Renal pelvis (tissue), 4 donors: ENCODE data around the gene SLIT3. TPM values are rescaled to one million over a fixed set of nuclear protein-coding genes. Genes with fewer than 3 reads are reported as not detected.

Source experiments
- DNase-seq: peaks from one replicate; pipeline ENCODE4 v3.0.0-alpha.2; 2013
- polyA plus RNA-seq, 3 donors: library from polyadenylated mRNA; unstranded; fragments of 120-200 nt; gene quantifications; one replicate each; pipeline ENCODE4 v1.2.1, GENCODE V29; 2013; ENCODE audit not compliant: insufficient read length in 3 of 3

The SLIT3 gene
- polyA plus RNA-seq, 3 donors = 41.2 to 62.4 (median 57.5) TPM

DNA sequence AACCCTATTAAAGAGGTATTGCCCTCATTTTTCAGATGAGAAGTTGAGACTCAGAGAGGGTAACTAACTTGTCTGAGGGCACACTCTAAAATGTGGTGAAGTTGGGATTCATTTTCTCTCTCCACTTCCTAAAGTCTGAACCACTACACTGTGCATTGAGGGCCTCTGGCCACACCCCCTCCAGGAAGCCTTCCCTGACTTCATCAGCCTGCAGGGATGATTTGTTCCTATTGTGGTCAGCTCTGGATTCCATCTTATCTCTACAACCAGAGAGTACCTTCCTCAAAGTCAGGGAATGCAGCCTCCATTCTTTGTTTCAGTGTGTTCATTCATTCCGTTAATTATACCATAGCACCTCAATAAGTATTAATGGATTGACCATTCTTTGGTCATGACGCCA, 365.8 kb downstream of the SLIT3 start:
- DNase-seq = no peak

DNA sequence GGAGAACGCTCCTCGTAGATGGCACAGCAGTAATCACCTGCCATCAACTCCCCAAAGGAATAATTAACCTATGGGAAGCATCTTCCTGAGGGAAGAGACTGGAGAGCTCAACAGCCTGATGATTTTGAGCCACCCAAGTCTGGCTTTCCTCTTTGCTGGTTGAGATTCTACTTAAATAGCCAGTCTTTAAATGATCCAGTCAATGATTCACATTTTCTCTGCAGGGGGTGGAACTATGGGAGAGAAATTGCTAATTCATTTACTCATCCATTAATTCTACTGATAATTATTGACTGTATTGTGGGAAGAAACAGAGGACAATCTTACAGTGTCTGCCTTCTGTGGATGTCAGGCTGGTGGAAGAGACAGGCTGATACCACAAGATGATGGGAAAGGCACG, 366.8 kb downstream of the SLIT3 start:
- no peak for DNase-seq

- DNase-seq = no peak
Observed at GRCh38 chr5:168932400-168933189, 368.3 kb downstream of the SLIT3 start.

GRCh38 chr5:168931638-168932345, 369.1 kb downstream of the SLIT3 start:
- no peak for DNase-seq

GRCh38 chr5:168929656-168930055, 371.3 kb downstream of the SLIT3 start:
- no peak for DNase-seq

- no peak for DNase-seq
Observed at GRCh38 chr5:168925160-168925559, 375.8 kb downstream of the SLIT3 start.

GRCh38 chr5:168921147-168921866, 379.6 kb downstream of the SLIT3 start:
- no peak for DNase-seq

DNA sequence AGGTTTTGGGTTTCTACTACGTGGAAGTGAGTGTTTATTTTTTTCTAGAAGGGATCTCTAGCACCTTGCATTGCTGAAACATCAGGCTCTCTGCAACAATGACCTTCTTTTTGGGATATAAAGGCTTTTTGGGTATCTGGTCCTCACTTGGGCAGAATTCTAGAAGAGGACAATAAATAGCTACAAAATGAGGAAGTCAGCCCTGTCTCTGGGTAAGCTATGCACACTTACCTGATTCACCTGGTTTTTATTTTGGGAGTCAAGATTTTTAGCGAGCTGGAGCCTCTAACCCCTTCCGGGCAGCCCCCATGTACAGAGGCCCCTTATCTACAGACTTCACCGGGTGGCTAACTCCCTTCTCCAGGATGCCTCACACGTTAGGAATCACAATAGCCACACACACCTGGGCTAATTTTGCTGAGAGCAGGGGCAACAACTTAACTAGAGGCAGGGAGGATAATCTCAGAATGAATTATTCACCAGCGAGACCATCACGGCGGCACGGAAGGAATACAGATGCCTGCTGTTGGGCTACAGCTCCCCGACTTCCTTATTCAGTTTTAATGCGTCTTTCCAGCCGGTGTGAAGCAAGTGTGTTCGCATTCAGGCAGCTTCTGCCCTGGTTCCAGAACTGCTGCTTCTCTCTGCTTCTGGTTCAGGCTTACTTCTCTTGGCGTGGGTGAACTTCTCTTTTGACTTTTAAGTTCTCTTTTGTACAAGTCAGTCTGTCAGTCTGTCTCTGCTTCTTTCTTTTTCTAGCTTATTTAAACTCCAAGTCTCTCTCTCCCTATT, 380.7 kb downstream of the SLIT3 start:
- DNase-seq = no peak

DNA sequence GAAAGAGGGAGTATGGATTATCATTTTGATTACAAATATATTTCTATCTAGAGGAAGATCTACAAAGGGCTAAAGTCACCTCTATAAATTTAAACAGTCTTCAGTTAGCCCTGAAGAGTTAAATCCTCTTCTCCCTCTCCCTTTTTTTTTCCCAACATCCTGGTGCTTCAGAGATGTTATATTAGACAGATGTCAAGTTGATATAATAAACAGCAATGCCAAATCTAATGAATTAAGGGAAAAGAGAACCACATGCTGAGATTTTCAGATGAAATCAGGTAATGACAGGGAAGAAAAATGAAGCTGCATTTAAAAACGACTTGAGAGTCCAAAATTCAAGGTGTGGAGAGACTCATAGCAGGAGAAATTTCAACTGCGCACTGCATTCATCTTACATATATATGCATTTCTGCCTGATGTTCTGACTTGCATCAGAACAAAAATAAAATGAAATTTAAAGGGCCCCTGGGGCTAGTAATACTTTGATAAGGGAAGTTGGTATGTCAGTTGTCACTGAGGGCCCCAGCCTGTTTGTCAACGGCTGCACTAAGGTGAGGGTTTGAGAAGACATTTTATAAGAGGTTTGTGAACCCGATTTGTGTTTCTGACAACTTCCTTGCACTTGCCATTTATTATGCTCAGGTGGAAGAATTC, 382.9 kb downstream of the SLIT3 start:
- DNase-seq = no peak

DNA sequence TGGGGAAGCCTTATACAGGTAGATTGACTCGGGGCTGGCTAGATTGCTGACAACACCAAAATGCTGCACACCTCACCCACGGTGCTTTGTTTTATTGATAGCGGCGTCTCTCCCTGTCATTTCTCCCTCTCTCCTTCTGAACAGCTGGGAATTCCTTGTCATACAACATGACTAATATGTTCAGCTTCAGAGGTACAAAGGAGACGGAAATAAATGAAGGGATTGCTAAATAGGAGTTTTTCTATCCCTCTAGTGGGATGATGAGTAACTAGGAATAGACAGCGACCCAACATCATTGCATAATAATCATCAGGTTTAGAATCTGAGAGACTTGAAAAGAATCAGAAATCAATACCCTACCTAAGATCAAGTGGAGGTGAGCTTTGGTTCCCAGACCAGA, 384.1 kb downstream of the SLIT3 start:
- no peak for DNase-seq

- peak; percentile 80 for DNase-seq
Observed at GRCh38 chr5:168916266-168916665, 384.7 kb downstream of the SLIT3 start.

- DNase-seq = no peak
Observed at GRCh38 chr5:168914491-168914890, 386.4 kb downstream of the SLIT3 start.

GRCh38 chr5:168910874-168911273, 390.1 kb downstream of the SLIT3 start:
- DNase-seq = no peak

- no peak for DNase-seq
Observed at GRCh38 chr5:168908207-168908606, 392.7 kb downstream of the SLIT3 start.

- no peak for DNase-seq
Observed at GRCh38 chr5:168903061-168903460, 397.9 kb downstream of the SLIT3 start.

GRCh38 chr5:168899673-168900072, 401.3 kb downstream of the SLIT3 start:
- DNase-seq = no peak

GRCh38 chr5:168899264-168899663, 401.7 kb downstream of the SLIT3 start:
- DNase-seq = no peak

DNA sequence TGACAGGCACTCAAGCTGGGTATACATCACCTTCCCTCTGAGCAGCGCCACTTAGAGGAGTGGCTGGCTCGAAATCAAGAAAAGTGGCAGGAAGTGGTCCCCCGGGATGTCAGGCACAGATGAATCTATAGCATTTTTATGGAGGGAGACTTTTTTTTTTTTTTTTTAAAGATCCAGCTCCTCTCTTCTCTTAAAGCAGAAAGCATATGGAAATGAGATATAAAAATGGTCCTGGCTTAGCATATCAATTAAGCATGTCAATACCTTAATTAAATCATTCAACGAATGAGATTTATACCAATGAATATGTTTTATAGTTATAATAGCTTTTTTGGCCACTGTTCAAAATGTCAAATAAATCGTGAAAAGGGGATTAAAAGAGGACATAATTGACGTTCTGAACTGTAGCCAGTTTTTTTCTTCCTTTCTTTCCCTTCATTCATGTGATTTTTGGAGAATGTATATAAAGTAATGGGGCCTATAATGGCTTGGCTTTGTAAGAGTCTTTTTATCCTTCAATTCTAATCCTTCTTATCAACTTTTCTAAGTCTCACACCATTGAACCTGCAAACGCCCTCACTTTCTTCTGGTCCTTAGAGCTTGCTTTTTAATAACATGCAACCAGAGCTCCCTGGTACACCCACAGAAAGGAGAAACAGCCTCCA, 402.6 kb downstream of the SLIT3 start:
- DNase-seq = no peak

- no peak for DNase-seq
Observed at GRCh38 chr5:168897387-168898122, 403.4 kb downstream of the SLIT3 start.
